ENCODE data around the gene LMX1A.

The LMX1A gene

GRCh38 chr1:165344198-165344597 is 12.3 kb downstream of the LMX1A start:
- H3K4me3 ChIP-seq (ENCODE audit: low read depth, low read length) = no peak overlapping the region
- DNase-seq (ENCODE audit: low read depth) = no peak
- TF ChIP-seq CTCF (IDR thresholded peaks at IDR 0.05; ENCODE audit: insufficient read depth, low read depth, low read length, missing control alignments) = no peak

GRCh38 chr1:165342587-165342986 is 13.9 kb downstream of the LMX1A start:
- TF ChIP-seq CTCF (IDR thresholded peaks at IDR 0.05; ENCODE audit: insufficient read depth, low read depth, low read length, missing control alignments) = no peak
- no peak for DNase-seq (ENCODE audit: low read depth)
- H3K4me3 ChIP-seq (ENCODE audit: low read depth, low read length) = no peak overlapping the region

GRCh38 chr1:165342168-165342567 is 14.3 kb downstream of the LMX1A start:
- TF ChIP-seq CTCF (IDR thresholded peaks at IDR 0.05; ENCODE audit: insufficient read depth, low read depth, low read length, missing control alignments) = no peak
- H3K4me3 ChIP-seq (ENCODE audit: low read depth, low read length) = no peak overlapping the region
- DNase-seq (ENCODE audit: low read depth) = no peak

- no peak for DNase-seq (ENCODE audit: low read depth)
- TF ChIP-seq CTCF (IDR thresholded peaks at IDR 0.05; ENCODE audit: insufficient read depth, low read depth, low read length, missing control alignments) = no peak
- no peak overlapping the region for H3K4me3 ChIP-seq (ENCODE audit: low read depth, low read length)
Observed at GRCh38 chr1:165339164-165339563, 17.4 kb downstream of the LMX1A start.

- no peak for DNase-seq (ENCODE audit: low read depth)
- TF ChIP-seq CTCF (IDR thresholded peaks at IDR 0.05; ENCODE audit: insufficient read depth, low read depth, low read length, missing control alignments) = no peak
- no peak overlapping the region for H3K4me3 ChIP-seq (ENCODE audit: low read depth, low read length)
Observed at GRCh38 chr1:165330483-165330882, 26.0 kb downstream of the LMX1A start.

- DNase-seq (ENCODE audit: low read depth) = no peak
- H3K4me3 ChIP-seq (ENCODE audit: low read depth, low read length) = no peak overlapping the region
- no peak for TF ChIP-seq CTCF (IDR thresholded peaks at IDR 0.05; ENCODE audit: insufficient read depth, low read depth, low read length, missing control alignments)
Observed at GRCh38 chr1:165329104-165329503, 27.4 kb downstream of the LMX1A start.

- no peak for TF ChIP-seq CTCF (IDR thresholded peaks at IDR 0.05; ENCODE audit: insufficient read depth, low read depth, low read length, missing control alignments)
- H3K4me3 ChIP-seq (ENCODE audit: low read depth, low read length) = no peak overlapping the region
- DNase-seq (ENCODE audit: low read depth) = no peak
Observed at GRCh38 chr1:165328136-165328535, 28.4 kb downstream of the LMX1A start.

All from GM12865 (cell line).